ENCODE data around the gene C20orf204. TPM values are rescaled to one million over a fixed set of nuclear protein-coding genes. Genes with fewer than 3 reads are reported as not detected.

Gene C20orf204
- total and polyA plus RNA-seq, 4 donors: 0.07 to 0.59 (median 0.12) TPM

DNA sequence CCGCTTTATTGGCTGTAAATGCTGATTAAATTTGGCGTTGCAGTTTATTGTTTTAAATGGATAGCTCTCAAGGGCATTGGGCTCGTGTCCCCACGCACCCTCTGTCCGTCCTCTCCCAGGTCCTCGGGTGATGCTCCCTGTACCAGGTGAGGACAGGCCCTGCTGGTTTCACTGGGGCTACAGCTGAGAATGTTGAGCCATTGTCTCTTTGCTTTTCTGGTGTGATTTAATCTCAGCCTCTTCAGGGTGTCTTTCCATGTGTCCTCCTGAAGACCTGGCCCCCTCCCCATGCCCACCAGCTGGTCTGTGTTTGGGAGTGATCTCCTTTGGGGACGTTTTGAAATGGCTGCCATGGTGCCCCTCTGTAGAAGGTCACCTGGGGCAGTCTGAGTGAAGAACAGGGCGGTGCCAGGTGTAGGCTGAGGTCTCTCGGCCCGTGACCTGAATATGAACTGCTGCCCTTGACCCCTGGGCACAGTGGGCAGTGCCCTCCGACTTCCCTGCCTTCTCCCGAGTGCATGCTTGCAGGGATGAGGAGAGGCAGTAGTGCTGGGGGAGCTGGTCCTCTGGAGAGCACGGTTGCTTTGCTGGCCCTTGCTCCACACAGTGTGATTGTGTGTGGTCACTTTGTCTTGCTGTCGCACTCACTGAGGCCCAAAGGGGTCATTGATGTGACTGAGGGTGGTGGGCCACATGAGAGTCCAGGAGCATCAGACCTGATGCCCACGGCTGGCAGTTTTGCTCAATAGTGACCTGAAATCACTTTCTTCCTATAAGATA lies 12.4 kb upstream of the C20orf204 start:
- 58% methylated on average over 15 of the region's 15 CpGs for WGBS
- Histone ChIP-seq H3K9ac (ENCODE audit: low read depth in 1 of 2, low read length in 2 of 2) (no peak overlapping the region), H3K27ac (ENCODE audit: low read depth in 1 of 2, low read length in 2 of 2) (peak overlapping the region; percentile 68 to 93), H3K4me1 (ENCODE audit: control insufficient read depth in 4 of 4, insufficient read depth in 4 of 4, low read length in 3 of 4) (peaks cover 15 to 34% (median 27%) of the 10 kb centered on the region in 4 donors), H3K4me3 (ENCODE audit: low read depth in 1 of 3, low read length in 3 of 3) (no peak overlapping the region), H3K9me3 (ENCODE audit: control insufficient read depth in 4 of 4, low read length in 3 of 4) (no peaks in the 10 kb centered on the region), H3K36me3 (ENCODE audit: control insufficient read depth in 4 of 4, insufficient read depth in 3 of 4, low read depth in 1 of 4, low read length in 3 of 4) (peaks cover 7 to 46% (median 28%) of the 10 kb centered on the region in 4 donors), H3K27me3 (ENCODE audit: control insufficient read depth in 4 of 4, insufficient read depth in 4 of 4, low read length in 3 of 4) (no peaks in the 10 kb centered on the region)
- TF ChIP-seq HNF4A (conservative IDR thresholded peaks at IDR 0.05): peak in 1 of 2 donors; percentile 44
- TF ChIP-seq ATF3 (IDR thresholded peaks at IDR 0.05): no peak
- peak; percentile 71 to 83 for TF ChIP-seq RXRA (IDR thresholded peaks at IDR 0.05)
- DNase-seq (ENCODE audit: low spot score): no peak

DNA sequence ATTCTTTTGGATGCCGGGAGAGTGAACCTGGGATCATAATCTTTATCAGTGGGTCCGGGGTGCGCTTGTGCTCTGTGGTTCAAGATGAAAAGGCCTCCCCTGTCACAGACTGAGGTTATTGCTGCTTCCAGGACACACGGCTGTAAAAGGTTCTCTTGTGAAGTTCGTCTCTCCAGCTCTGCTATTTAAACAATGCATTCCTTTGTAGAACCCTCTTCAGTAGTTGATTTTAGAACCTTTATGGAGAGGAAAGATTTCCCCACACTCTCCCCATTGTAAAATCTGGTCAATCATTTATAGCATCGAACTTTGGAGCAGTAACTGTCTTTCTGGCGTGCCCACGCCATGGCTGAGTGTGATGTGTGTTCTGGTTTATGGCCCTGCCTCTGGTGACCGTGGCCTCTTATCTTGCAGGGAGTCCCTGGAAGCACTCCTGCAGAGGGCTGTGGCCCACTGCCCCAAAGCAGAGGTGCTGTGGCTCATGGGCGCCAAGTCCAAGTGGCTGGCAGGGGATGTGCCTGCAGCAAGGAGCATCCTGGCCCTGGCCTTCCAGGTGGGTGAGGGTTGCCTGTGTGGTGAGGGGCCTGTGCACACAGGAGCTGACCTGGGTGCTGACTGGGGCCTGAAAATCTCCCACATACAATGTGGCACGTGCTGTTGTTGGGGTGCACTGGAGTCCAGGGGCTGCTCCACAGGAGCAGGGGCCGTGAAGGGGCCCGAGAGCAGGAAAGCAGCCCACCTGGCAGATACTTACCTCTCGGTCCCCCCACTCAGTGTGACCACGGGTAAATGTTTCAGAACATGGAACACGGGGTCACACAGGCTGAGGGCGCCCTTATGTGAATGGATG lies 11.6 kb upstream of the C20orf204 start:
- Histone ChIP-seq H3K9me3 (ENCODE audit: control insufficient read depth in 4 of 4, low read length in 3 of 4) (no peaks in the 10 kb centered on the region), H3K27me3 (ENCODE audit: control insufficient read depth in 4 of 4, insufficient read depth in 4 of 4, low read length in 3 of 4) (no peaks in the 10 kb centered on the region), H3K36me3 (ENCODE audit: control insufficient read depth in 4 of 4, insufficient read depth in 3 of 4, low read depth in 1 of 4, low read length in 3 of 4) (peaks cover 11 to 49% (median 28%) of the 10 kb centered on the region in 4 donors), H3K4me1 (ENCODE audit: control insufficient read depth in 4 of 4, insufficient read depth in 4 of 4, low read length in 3 of 4) (peaks cover 15 to 34% (median 27%) of the 10 kb centered on the region in 4 donors), H3K27ac (ENCODE audit: low read depth in 1 of 2, low read length in 2 of 2) (peak overlapping the region; percentile 68 to 93), H3K4me3 (ENCODE audit: low read depth in 1 of 3, low read length in 3 of 3) (no peak overlapping the region), H3K9ac (ENCODE audit: low read depth in 1 of 2, low read length in 2 of 2) (no peak overlapping the region)
- WGBS: 50% methylated on average over 17 of the region's 17 CpGs
- no peak for DNase-seq (ENCODE audit: low spot score)
- TF ChIP-seq RXRA (IDR thresholded peaks at IDR 0.05) (peak; percentile 63 to 93), FOXA2 (IDR thresholded peaks at IDR 0.05) (peak; percentile 25), YY1 (IDR thresholded peaks at IDR 0.05) (peak; percentile 70), FOXA1 (IDR thresholded peaks at IDR 0.05) (no peak), GABPA (IDR thresholded peaks at IDR 0.05 in 1 of 2, conservative IDR thresholded peaks at IDR 0.05 in 1 of 2) (no peak), ATF3 (IDR thresholded peaks at IDR 0.05) (no peak), HNF4A (conservative IDR thresholded peaks at IDR 0.05) (peak; percentile 80 to 90), TAF1 (conservative IDR thresholded peaks at IDR 0.05) (peak; percentile 37), REST (IDR thresholded peaks at IDR 0.05) (peak; percentile 30), HNF4G (IDR thresholded peaks at IDR 0.05) (peak; percentile 71), NR2F2 (IDR thresholded peaks at IDR 0.05) (no peak), SP1 (IDR thresholded peaks at IDR 0.05) (peak; percentile 94), MAX (IDR thresholded peaks at IDR 0.05) (no peak), EGR1 (IDR thresholded peaks at IDR 0.05; ENCODE audit: low read depth in 2 of 2) (peak in 1 of 2 donors; percentile 31), JUND (IDR thresholded peaks at IDR 0.05) (peak in 1 of 2 donors; percentile 69), RAD21 (IDR thresholded peaks at IDR 0.05) (no peak)
- TF ChIP-seq, protein P1, sequence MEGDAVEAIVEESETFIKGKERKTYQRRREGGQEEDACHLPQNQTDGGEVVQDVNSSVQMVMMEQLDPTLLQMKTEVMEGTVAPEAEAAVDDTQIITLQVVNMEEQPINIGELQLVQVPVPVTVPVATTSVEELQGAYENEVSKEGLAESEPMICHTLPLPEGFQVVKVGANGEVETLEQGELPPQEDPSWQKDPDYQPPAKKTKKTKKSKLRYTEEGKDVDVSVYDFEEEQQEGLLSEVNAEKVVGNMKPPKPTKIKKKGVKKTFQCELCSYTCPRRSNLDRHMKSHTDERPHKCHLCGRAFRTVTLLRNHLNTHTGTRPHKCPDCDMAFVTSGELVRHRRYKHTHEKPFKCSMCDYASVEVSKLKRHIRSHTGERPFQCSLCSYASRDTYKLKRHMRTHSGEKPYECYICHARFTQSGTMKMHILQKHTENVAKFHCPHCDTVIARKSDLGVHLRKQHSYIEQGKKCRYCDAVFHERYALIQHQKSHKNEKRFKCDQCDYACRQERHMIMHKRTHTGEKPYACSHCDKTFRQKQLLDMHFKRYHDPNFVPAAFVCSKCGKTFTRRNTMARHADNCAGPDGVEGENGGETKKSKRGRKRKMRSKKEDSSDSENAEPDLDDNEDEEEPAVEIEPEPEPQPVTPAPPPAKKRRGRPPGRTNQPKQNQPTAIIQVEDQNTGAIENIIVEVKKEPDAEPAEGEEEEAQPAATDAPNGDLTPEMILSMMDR (IDR thresholded peaks at IDR 0.05; ENCODE audit: low read depth, low read length, missing input control): no peak
- TF ChIP-seq, protein P2, sequence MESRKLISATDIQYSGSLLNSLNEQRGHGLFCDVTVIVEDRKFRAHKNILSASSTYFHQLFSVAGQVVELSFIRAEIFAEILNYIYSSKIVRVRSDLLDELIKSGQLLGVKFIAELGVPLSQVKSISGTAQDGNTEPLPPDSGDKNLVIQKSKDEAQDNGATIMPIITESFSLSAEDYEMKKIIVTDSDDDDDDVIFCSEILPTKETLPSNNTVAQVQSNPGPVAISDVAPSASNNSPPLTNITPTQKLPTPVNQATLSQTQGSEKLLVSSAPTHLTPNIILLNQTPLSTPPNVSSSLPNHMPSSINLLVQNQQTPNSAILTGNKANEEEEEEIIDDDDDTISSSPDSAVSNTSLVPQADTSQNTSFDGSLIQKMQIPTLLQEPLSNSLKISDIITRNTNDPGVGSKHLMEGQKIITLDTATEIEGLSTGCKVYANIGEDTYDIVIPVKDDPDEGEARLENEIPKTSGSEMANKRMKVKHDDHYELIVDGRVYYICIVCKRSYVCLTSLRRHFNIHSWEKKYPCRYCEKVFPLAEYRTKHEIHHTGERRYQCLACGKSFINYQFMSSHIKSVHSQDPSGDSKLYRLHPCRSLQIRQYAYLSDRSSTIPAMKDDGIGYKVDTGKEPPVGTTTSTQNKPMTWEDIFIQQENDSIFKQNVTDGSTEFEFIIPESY (IDR thresholded peaks at IDR 0.05): no peak
